K562 (cell line): ENCODE measurements around the gene ANO8. TPM values are rescaled to one million over a fixed set of nuclear protein-coding genes. Genes with fewer than 3 reads are reported as not detected.

ENCODE experiments used
- ATAC-seq: fragments of 200-7000 bp; cut with Tn5 transposase; 3 replicates; pipeline ENCODE4 v1.9.1; 2020; ENCODE audit warnings: moderate library complexity
- BruUV-seq: library from RNA; stranded (reverse); fragments of 400-500 nt; replicated peaks from 2 replicates; lab custom pipeline; 2021; lab: Mats Ljungman, UMichigan
- CTCF ChIA-PET: fragments of 300-600 bp; formaldehyde crosslinking; extraction: SDS; loops from one replicate; lab custom pipeline; 2021; ENCODE audit warnings: low intra/inter-chr PET ratio; lab: Yijun Ruan, JAX
- POLR2A ChIA-PET: fragments of 300-600, 350-650 bp; sonication (Branson Sonifier 250); formaldehyde crosslinking; extraction: SDS; loops from one replicate; lab custom pipeline; 2021; ENCODE audit warnings: antibody characterized with exemption, inconsistent platforms; lab: Yijun Ruan, JAX
- DNase-seq, 4 experiments: peaks; one replicate each; pipeline versions ENCODE4 v3.0.0 to v3.0.0-alpha.2; 2011 to 2018; ENCODE audit warnings: low spot score in 3 of 4, mixed read lengths in 3 of 4; ENCODE audit errors: extremely low read depth in 1 of 4
- FAIRE-seq: peaks from 2 replicates; lab custom pipeline; 2011; peaks lifted over from hg19 to GRCh38; lab: Jason Lieb, UNC
- H2AFZ ChIP-seq: 2 replicates; pipeline ENCODE4 v1.6.0; 2011; ENCODE audit warnings: low read depth, low read length, control low read depth, inconsistent platforms
- H3K27ac ChIP-seq: fragments of 200-600 bp; 3 replicates; pipeline ENCODE4 v1.8.0; 2011; ENCODE audit warnings: low read depth, mild to moderate bottlenecking, control low read depth, inconsistent platforms, low read length, moderate library complexity, mixed read lengths; ENCODE audit errors: extremely low read depth
- H3K27me3 ChIP-seq, 2 experiments: fragments of 300-600 bp in 1 of 2; 2 replicates in 1 of 2; 3 replicates in 1 of 2; pipeline versions ENCODE4 v1.6.0 to v1.8.0; 2011; ENCODE audit warnings: inconsistent platforms in 2 of 2, low read length in 2 of 2, mild to moderate bottlenecking in 1 of 2, mixed read lengths in 1 of 2, moderate library complexity in 1 of 2; ENCODE audit not compliant: control insufficient read depth in 2 of 2, insufficient read depth in 2 of 2
- H3K36me3 ChIP-seq: fragments of 300-600 bp; 3 replicates; pipeline ENCODE4 v1.8.0; 2011; ENCODE audit warnings: mild to moderate bottlenecking, low read length, inconsistent platforms; ENCODE audit not compliant: control insufficient read depth, insufficient read depth
- H3K4me1 ChIP-seq, 2 experiments: fragments of 200-600 bp in 1 of 2; replicated peaks in 1 of 2; 2 replicates in 1 of 2; 3 replicates in 1 of 2; pipeline versions ENCODE4 v1.5.1 to v1.8.0; 2011; ENCODE audit warnings: inconsistent platforms in 2 of 2, low read length in 2 of 2, mild to moderate bottlenecking in 1 of 2, mixed read lengths in 1 of 2, moderate library complexity in 1 of 2; ENCODE audit not compliant: control insufficient read depth in 2 of 2, insufficient read depth in 2 of 2
- H3K4me2 ChIP-seq: 2 replicates; pipeline ENCODE4 v1.6.1; 2011; ENCODE audit warnings: low read length, control low read depth, inconsistent platforms, mixed read lengths; ENCODE audit not compliant: insufficient read depth
- H3K4me3 ChIP-seq: fragments of 200-600 bp; sonication (generic), shearing (Covaris generic); 2 replicates; pipeline ENCODE4 v1.5.1; 2016; ENCODE audit warnings: control low read depth, inconsistent platforms
- H3K79me2 ChIP-seq: fragments of 200-600 bp; 3 replicates; pipeline ENCODE4 v1.8.0; 2011; ENCODE audit warnings: low read length, inconsistent platforms; ENCODE audit not compliant: control insufficient read depth, insufficient read depth
- H3K9ac ChIP-seq, 2 experiments: 2 replicates each; pipeline versions ENCODE4 v1.6.0 to v1.6.1; 2011; ENCODE audit warnings: low read depth in 2 of 2, low read length in 2 of 2, control low read depth in 1 of 2, inconsistent platforms in 1 of 2, mild to moderate bottlenecking in 1 of 2, mixed read lengths in 1 of 2; ENCODE audit not compliant: insufficient read depth in 1 of 2
- H3K9me1 ChIP-seq: one replicate; pipeline ENCODE4 v1.6.0; 2011; ENCODE audit warnings: inconsistent platforms, mild to moderate bottlenecking, low read length, moderate library complexity; ENCODE audit not compliant: control insufficient read depth, insufficient read depth
- H3K9me3 ChIP-seq: replicated peaks from 2 replicates; pipeline ENCODE4 v1.5.1; 2011; ENCODE audit warnings: low read depth, low read length, inconsistent platforms; ENCODE audit not compliant: control insufficient read depth, insufficient read depth
- H4K20me1 ChIP-seq: replicated peaks from 2 replicates; pipeline ENCODE4 v1.6.1; 2011; ENCODE audit warnings: low read length, inconsistent platforms, mixed read lengths; ENCODE audit not compliant: control insufficient read depth, insufficient read depth
- DLX4 ChIP-seq: fragments of 250-450 bp; sonication (Bioruptor Pico); IDR thresholded peaks from 2 replicates; pipeline ENCODE4 v1.6.1; 2021; ENCODE audit warnings: mild to moderate bottlenecking
- HDAC1 ChIP-seq, 2 experiments: fragments of 450-650 bp; IDR thresholded peaks; 2 replicates each; pipeline ENCODE4 v1.6.1; 2016 to 2017; ENCODE audit warnings: inconsistent platforms in 1 of 2, mild to moderate bottlenecking in 1 of 2, moderate library complexity in 1 of 2
- HMBOX1 ChIP-seq: sonication (generic); IDR thresholded peaks from 2 replicates; pipeline ENCODE4 v1.6.1; 2016
- ID3 ChIP-seq, 2 experiments: fragments of 250-450 bp in 1 of 2; fragments of 450-650 bp in 1 of 2; sonication (Bioruptor Pico) in 1 of 2; IDR thresholded peaks; 2 replicates each; pipeline versions ENCODE4 v1.6.1 to v1.8.0; 2016 to 2021; ENCODE audit warnings: mild to moderate bottlenecking in 2 of 2, moderate library complexity in 2 of 2, missing compliant biosample characterization in 1 of 2, missing genetic modification characterization in 1 of 2
- LCOR ChIP-seq: sonication (generic); formaldehyde crosslinking; IDR thresholded peaks from 2 replicates; pipeline ENCODE4 v1.8.0; 2022; ENCODE audit warnings: mild to moderate bottlenecking, missing genetic modification reagents
- MLLT1 ChIP-seq, 2 experiments: fragments of 450-650 bp; IDR thresholded peaks; 2 replicates each; pipeline ENCODE4 v1.6.1; 2016
- SPI1 ChIP-seq: IDR thresholded peaks from 2 replicates; pipeline ENCODE4 v1.6.1; 2011; ENCODE audit warnings: low read depth, low read length, control low read depth, borderline replicate concordance
- ZNF253 ChIP-seq: fragments of 250-450 bp; sonication (Bioruptor Pico); conservative IDR thresholded peaks from 2 replicates; pipeline ENCODE4 v1.6.1; 2021; ENCODE audit warnings: mild to moderate bottlenecking
- ZNF592 ChIP-seq: fragments of 450-650 bp; IDR thresholded peaks from 2 replicates; pipeline ENCODE4 v1.6.1; 2017; ENCODE audit warnings: antibody characterized with exemption, mild to moderate bottlenecking
- WGBS: fragments of 100-300 bp; shearing (Covaris generic); methylation state at CpG from one replicate; pipeline ENCODE4 v1.1.6; 2016; ENCODE audit warnings: low coverage, mixed read lengths; ENCODE audit not compliant: insufficient coverage; ENCODE audit errors: missing lambda C conversion rate; 5-methylcytosine and 5-hydroxymethylcytosine counted together
- in situ Hi-C: fragments of 300-500 bp; cut with MboI; formaldehyde crosslinking; loops from 4 replicates; pipeline ENCODE4 v1.15.0; 2018; ENCODE audit warnings: inconsistent platforms, mixed read lengths
- intact Hi-C: fragments of 100-400 bp; cut with micrococcal nuclease; formaldehyde crosslinking; loops from 2 replicates; pipeline ENCODE4 v1.14.2; 2022
- polyA plus RNA-seq, 8 experiments: library from polyadenylated mRNA; depleted of rRNA in 4 of 8; stranded (reverse) in 5 of 8; unstranded in 3 of 8; fragments of >200 nt; fragmentation: Nextera tagmentation in 2 of 8; fragmentation: Illumina TruSeq in 1 of 8; extraction: Ambion mirVana in 2 of 8; extraction: Trizol in 1 of 8; gene quantifications; 2 replicates each; pipeline versions ENCODE4 v1.2.1 to v1.2.3, GENCODE V29; 2011 to 2014; ENCODE audit warnings: inconsistent platforms in 1 of 8, missing spikeins in 1 of 8
- total RNA-seq, 7 experiments: library from RNA; depleted of rRNA in 6 of 7; stranded (reverse); fragments of >200 nt in 6 of 7; fragmentation: Illumina TruSeq in 2 of 7; extraction: Trizol in 2 of 7; gene quantifications; 2 replicates each; pipeline versions ENCODE4 v1.2.1 to v1.2.3, GENCODE V29; 2011 to 2021; ENCODE audit warnings: low replicate concordance in 1 of 7

ANO8 gene
- total and polyA plus RNA-seq, 9 of the 15 experiments (the other 6 are each of a cell fraction or from before 2014, with no cell fraction given): 0.07 to 7.6 (median 2.3) TPM; not detected in 1

GRCh38 chr19:17281391-17282304 is 53.0 kb downstream of the ANO8 start, which contains the start of gene ANKLE1:
Gene ANKLE1 (plus strand): TSS chr19:17281901. CDS start chr19:17281921, 20 bp downstream.
- Histone ChIP-seq H3K27me3 (no peaks in the 10 kb centered on the region), H3K9ac (peak within 1 kb of the TSS; percentile 65 to 93), H3K4me2 (peak within 1 kb of the TSS; percentile 88), H3K79me2 (peaks cover 5% of the 10 kb centered on the region; the same call in 2 of the 3 replicates), H3K9me3 (no peaks in the 10 kb centered on the region), H3K4me3 (peak within 1 kb of the TSS; percentile 51), H3K9me1 (peaks cover 3% of the 10 kb centered on the region), H3K27ac (peak within 1 kb of the TSS; percentile 58; the same call in 2 of the 3 replicates), H2AFZ (peak within 1 kb of the TSS; percentile 97), H4K20me1 (peaks cover 6% of the 10 kb centered on the region; the same call in 1 of the 2 replicates), H3K4me1 (peaks cover under 1 to 30% of the 10 kb centered on the region in 2 experiments), H3K36me3 (peaks cover 32% of the 10 kb centered on the region; the same call in 2 of the 3 replicates)
- WGBS: 27% methylated on average over 33 of the region's 75 CpGs
- DNase-seq: peak; percentile 59 to 64 (median 63)
- no peak for FAIRE-seq
- peak; percentile 55 for ATAC-seq
- BruUV-seq: no TSS peak
- ChIA-PET POLR2A (interaction anchor here (0.7 to 2.0 kb wide), 8 partner anchors 10 to 207 kb away, joined by 3 to 12 read pairs (median 3); partner anchors contain the start of genes BABAM1 and HAUS8), CTCF (interaction anchor here (0.9 to 2.0 kb wide), 3 partner anchors 21 to 214 kb away, joined by 4 to 23 read pairs (median 10); no protein-coding TSS in a partner anchor)
- in situ Hi-C loops (no loop called here), intact Hi-C loops (loop anchor here (1.0 to 5.0 kb wide), 3 partner anchors 76 to 509 kb away; no protein-coding TSS in a partner anchor)
- TF ChIP-seq MLLT1 (IDR thresholded peaks at IDR 0.05) (no peak), SPI1 (peak; percentile 66), ID3 (CRISPR knock-in tag; IDR thresholded peaks at IDR 0.05) (no peak), ID3 (tag; IDR thresholded peaks at IDR 0.05) (no peak), DLX4 (CRISPR knock-in tag) (no peak), HMBOX1 (no peak), LCOR (CRISPR knock-in tag) (0 out of 2 replicates have a peak, but pooled peaks have one; percentile 29), HDAC1 (IDR thresholded peaks at IDR 0.05) (no peak), ZNF253 (CRISPR knock-in tag) (no peak), ZNF592 (peak; percentile 61; the same call in 1 of the 2 replicates)
